ENCODE data around the gene FAM111B. TPM values are rescaled to one million over a fixed set of nuclear protein-coding genes. Genes with fewer than 3 reads are reported as not detected.
A peak's percentile ranks its signal among the peaks of the same experiment; 100 is the strongest.

The FAM111B gene
- total and polyA plus RNA-seq, 10 donors, result 1.1 to 5.8 (median 3.2) TPM

DNA sequence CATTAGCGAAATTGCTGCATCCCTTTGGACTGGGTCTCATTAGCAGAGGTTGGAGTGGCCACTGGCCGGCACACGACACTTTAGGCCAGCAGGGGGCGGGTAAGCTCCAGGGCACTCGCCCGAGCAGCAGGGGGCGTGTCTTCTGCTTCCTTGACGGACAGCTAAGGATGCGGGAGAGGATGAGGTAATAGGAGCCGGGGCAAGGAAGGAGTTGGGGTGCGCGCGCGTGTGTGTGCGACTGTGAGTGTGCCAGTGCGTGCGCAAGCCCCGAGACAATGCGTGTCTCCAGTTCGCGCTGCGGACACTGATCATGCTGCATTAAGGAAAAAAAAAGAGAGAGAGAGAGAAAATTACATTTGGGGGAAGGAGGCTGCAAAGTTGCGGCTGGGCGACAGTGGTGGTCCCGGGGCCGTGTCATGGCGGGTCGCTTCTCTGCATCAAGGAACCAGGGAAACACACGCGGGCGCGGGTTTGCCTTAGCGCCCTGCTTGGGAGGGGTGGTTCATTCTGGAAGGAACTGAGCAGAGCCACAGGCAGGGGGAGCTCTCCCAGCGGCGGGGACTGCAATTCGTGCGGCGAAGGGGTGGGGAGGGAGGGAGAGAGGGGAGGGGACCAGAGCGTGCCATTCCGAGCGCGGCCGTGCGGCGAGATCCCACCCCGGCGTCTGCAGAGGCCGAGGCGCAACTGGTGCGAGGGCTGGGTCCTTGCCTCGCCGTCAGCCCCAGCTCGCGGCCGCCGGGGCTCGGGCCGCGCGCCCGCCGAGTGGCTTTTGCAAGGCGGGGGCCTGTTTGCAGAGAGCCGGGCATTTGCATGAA lies 64.7 kb downstream of the FAM111B start, which contains the start of gene DTX4:
Gene DTX4, plus strand, starts transcription at position 625 of the 815 bp plus-strand sequence. CDS start 464 bp downstream, outside the sequence.
- 0 to 1% (median 0%) methylated on average over 39 to 64 of the region's 64 CpGs for WGBS, 5 donors

DNA sequence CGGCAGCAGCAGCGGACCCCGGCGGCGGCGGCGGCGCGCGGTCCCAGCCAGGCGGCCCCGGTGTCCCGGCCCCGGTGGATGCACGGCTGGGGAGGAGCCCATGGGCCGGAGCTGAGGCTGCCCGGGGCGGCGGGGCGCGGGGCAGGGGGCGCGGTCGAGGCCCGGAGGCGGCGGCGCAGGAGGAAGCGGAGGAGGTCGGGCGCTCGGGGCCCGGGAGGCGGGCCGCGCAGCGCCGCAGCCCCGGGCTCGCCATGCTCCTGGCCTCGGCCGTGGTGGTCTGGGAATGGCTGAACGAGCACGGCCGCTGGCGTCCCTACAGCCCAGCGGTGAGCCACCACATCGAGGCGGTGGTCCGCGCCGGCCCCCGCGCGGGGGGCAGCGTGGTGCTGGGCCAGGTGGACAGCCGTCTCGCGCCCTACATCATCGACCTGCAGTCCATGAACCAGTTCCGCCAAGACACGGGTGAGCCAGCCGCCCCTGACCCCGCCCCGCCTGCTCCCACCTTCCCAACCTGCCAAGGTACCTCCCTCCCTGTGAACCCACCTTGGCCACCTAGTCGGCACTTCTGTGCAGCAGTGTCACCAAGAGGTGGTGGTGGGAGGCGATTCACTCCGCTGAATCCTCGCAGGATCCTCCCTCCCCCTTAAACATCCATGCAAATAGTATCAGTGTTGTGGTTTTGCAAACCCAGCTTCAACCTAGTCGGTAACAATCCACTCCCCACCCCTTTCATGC lies 65.5 kb downstream of the FAM111B start:
- H3K27ac ChIP-seq, result peak overlapping the region in 7 of 8 donors; percentile 69 to 85 (median 78)
- DNase-seq, result peak; percentile 88
- no peaks in the 10 kb centered on the region for H3K36me3 ChIP-seq
- no peaks in the 10 kb centered on the region for H3K9me3 ChIP-seq
- H3K27me3 ChIP-seq (replicated peaks in 1 of 7), result peaks cover 0 to 17% (median 0%) of the 10 kb centered on the region in 7 donors
- peak overlapping the region; percentile 52 to 96 (median 86) for H3K4me3 ChIP-seq
- H3K4me1 ChIP-seq, result peaks cover 3 to 42% (median 24%) of the 10 kb centered on the region in 6 donors
- TF ChIP-seq POLR2AphosphoS5 (IDR thresholded peaks at IDR 0.05), result peak; percentile 13 to 76 (median 73)
- TF ChIP-seq, protein P1, sequence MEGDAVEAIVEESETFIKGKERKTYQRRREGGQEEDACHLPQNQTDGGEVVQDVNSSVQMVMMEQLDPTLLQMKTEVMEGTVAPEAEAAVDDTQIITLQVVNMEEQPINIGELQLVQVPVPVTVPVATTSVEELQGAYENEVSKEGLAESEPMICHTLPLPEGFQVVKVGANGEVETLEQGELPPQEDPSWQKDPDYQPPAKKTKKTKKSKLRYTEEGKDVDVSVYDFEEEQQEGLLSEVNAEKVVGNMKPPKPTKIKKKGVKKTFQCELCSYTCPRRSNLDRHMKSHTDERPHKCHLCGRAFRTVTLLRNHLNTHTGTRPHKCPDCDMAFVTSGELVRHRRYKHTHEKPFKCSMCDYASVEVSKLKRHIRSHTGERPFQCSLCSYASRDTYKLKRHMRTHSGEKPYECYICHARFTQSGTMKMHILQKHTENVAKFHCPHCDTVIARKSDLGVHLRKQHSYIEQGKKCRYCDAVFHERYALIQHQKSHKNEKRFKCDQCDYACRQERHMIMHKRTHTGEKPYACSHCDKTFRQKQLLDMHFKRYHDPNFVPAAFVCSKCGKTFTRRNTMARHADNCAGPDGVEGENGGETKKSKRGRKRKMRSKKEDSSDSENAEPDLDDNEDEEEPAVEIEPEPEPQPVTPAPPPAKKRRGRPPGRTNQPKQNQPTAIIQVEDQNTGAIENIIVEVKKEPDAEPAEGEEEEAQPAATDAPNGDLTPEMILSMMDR (IDR thresholded peaks at IDR 0.05 in 8 of 11, conservative IDR thresholded peaks at IDR 0.05 in 3 of 11), result no peak
- intact Hi-C loops (cut with DNase I; ENCODE audit: low total_unique reads), result loop anchor here (5.0 kb wide), 3 partner anchors 35 to 260 kb away; no protein-coding TSS in a partner anchor
- 1% methylated on average over 7 to 70 of the region's 70 CpGs for WGBS, 5 donors

More for the DNA sequence above, 64.7 kb downstream of the FAM111B start, which contains the start of gene DTX4:
- TF ChIP-seq POLR2A (IDR thresholded peaks at IDR 0.05) (no peak), POLR2AphosphoS5 (IDR thresholded peaks at IDR 0.05) (peak; percentile 45 to 72 (median 57))
- TF ChIP-seq, protein P1 (IDR thresholded peaks at IDR 0.05 in 8 of 11, conservative IDR thresholded peaks at IDR 0.05 in 3 of 11), result peak; percentile 86 to 97 (median 91)
- DNase-seq, result peak; percentile 98
- Histone ChIP-seq H3K36me3 (no peaks in the 10 kb centered on the region), H3K27ac (peak within 1 kb of the TSS in 7 of 8 donors; percentile 69 to 85 (median 78)), H3K4me3 (peak within 1 kb of the TSS; percentile 52 to 96 (median 86)), H3K4me1 (peaks cover 3 to 42% (median 24%) of the 10 kb centered on the region in 6 donors), H3K9me3 (no peaks in the 10 kb centered on the region), H3K27me3 (replicated peaks in 1 of 7) (peaks cover 0 to 17% (median 0%) of the 10 kb centered on the region in 7 donors)
- intact Hi-C loops (cut with DNase I; ENCODE audit: low total_unique reads), result loop anchor here (5.0 kb wide), 3 partner anchors 36 to 261 kb away; no protein-coding TSS in a partner anchor

DNA sequence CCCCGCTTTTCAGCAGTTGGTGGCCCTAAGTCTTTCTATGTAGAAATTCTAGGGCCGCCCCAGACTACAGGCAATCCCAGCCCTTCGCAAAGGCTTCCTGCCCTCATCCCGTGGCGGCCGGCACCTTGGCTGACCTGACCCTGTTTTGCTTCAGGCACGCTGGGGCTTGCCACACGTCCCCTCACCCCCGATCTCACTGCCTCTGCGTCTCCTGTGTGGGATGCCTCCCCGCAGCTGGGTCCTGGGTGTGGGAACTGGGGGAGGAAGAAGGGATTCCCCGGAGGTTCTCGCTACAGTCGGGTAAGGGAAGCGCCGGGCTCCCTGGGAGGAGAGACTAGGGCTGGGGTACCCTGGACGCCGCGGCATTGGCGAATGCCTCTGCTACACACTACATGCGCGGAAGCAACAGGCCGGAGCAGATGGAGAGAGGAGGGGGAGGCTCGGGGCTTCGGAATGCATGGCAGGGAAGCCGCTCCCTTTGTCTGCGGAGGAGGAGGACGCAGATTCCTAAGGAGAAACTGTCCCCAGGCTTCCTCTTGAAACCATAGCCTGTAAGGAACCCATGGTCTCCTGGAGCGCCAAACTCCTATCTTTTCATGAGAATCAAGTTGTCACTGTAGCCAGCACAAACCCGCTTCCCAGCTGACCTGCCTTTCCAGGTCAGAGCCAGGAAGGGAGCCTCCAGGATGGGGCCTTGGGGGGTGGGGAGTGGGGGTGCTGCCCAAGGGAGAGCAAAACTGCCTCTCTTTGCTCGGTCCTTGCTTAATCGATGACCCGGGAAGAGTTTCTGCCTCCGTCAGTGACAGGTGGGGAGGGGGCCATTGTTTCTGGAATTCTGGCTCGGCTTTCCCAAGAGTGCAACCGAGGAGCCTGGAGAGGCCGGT lies 66.3 kb downstream of the FAM111B start:
- intact Hi-C loops (cut with DNase I; ENCODE audit: low total_unique reads), result loop anchor here (5.0 kb wide), 3 partner anchors 34 to 259 kb away; no protein-coding TSS in a partner anchor
- Histone ChIP-seq H3K36me3 (peaks cover 0 to 5% (median 0%) of the 10 kb centered on the region in 6 donors), H3K27me3 (replicated peaks in 1 of 7) (peaks cover 0 to 17% (median 0%) of the 10 kb centered on the region in 7 donors), H3K9me3 (no peaks in the 10 kb centered on the region), H3K4me1 (peaks cover 3 to 42% (median 24%) of the 10 kb centered on the region in 6 donors), H3K27ac (peak overlapping the region in 7 of 8 donors; percentile 69 to 85 (median 78)), H3K4me3 (peak overlapping the region; percentile 52 to 96 (median 86))
- 12 to 29% (median 14%) methylated on average over 21 to 37 of the region's 37 CpGs for WGBS, 5 donors
- DNase-seq, result peak; percentile 86
- TF ChIP-seq, protein P1 (IDR thresholded peaks at IDR 0.05 in 8 of 11, conservative IDR thresholded peaks at IDR 0.05 in 3 of 11), result no peak
- TF ChIP-seq POLR2AphosphoS5 (IDR thresholded peaks at IDR 0.05) (peak in 2 of 3 donors; percentile 32 to 45), POLR2A (IDR thresholded peaks at IDR 0.05) (no peak)

Measured in spleen (tissue), 11 donors.